NCI-H2227 treated with DMSO at 0.1 percent for 48 hours (cell line): ENCODE measurements around the gene CRB3.

Source experiments
- DNase-seq: peaks from one replicate; lab custom pipeline; 2025; lab: John Stamatoyannopoulos, UW

CRB3 gene

GRCh38 chr19:6466526-6467248, 2.6 kb downstream of the CRB3 start:
- no peak for DNase-seq

- DNase-seq, result no peak
Measured at GRCh38 chr19:6467384-6467783, 3.3 kb downstream of the CRB3 start.

GRCh38 chr19:6470173-6470572, 6.1 kb downstream of the CRB3 start:
- no peak for DNase-seq

GRCh38 chr19:6471076-6471475, 7.0 kb downstream of the CRB3 start:
- no peak for DNase-seq

GRCh38 chr19:6472713-6473112, 8.6 kb downstream of the CRB3 start:
- no peak for DNase-seq

- DNase-seq, result no peak
Measured at GRCh38 chr19:6473647-6474046, 9.6 kb downstream of the CRB3 start.

GRCh38 chr19:6475321-6476108, 11.4 kb downstream of the CRB3 start:
- DNase-seq, result no peak

- peak; percentile 42 for DNase-seq
Measured at GRCh38 chr19:6476155-6476895, 12.3 kb downstream of the CRB3 start.

- no peak for DNase-seq
Measured at GRCh38 chr19:6476896-6477431, 12.9 kb downstream of the CRB3 start.

GRCh38 chr19:6478815-6479214, 14.7 kb downstream of the CRB3 start:
- no peak for DNase-seq

GRCh38 chr19:6479836-6480398, 15.8 kb downstream of the CRB3 start:
- no peak for DNase-seq

GRCh38 chr19:6480848-6481415, 16.9 kb downstream of the CRB3 start:
- DNase-seq, result no peak

- DNase-seq, result no peak
Measured at GRCh38 chr19:6481541-6482342, 17.7 kb downstream of the CRB3 start, which contains the start of gene DENND1C. DENND1C (minus strand) TSS chr19:6481787; CDS start chr19:6481695, 92 bp downstream.

GRCh38 chr19:6482343-6482686, 18.2 kb downstream of the CRB3 start:
- DNase-seq, result no peak

GRCh38 chr19:6483235-6483634, 19.2 kb downstream of the CRB3 start:
- DNase-seq, result no peak

GRCh38 chr19:6484230-6484629, 20.2 kb downstream of the CRB3 start:
- DNase-seq, result no peak

- DNase-seq, result no peak
Measured at GRCh38 chr19:6484831-6485230, 20.8 kb downstream of the CRB3 start.

GRCh38 chr19:6489278-6490061, 25.4 kb downstream of the CRB3 start:
- DNase-seq, result no peak

GRCh38 chr19:6490134-6490533, 26.1 kb downstream of the CRB3 start:
- DNase-seq, result no peak
